Measurements from ENCODE around the gene CCDC174.

GRCh38 chr3:14672588-14672987 lies 21.0 kb downstream of the CCDC174 start:
- TF ChIP-seq EZH2phosphoT487 (IDR thresholded peaks at IDR 0.05; ENCODE audit: insufficient read depth, low read depth) (no peak), EZH2 (IDR thresholded peaks at IDR 0.05; ENCODE audit: insufficient read depth, poor library complexity, severe bottlenecking) (no peak)

Measured in GM23248 (cell line).